ENCODE measurements around the gene PLEKHO2. TPM values are rescaled to one million over a fixed set of nuclear protein-coding genes. Genes with fewer than 3 reads are reported as not detected.

PLEKHO2 gene
- total RNA-seq, 1 experiment from 2014 or later = 4.5 TPM

- DNase-seq = no peak
- POLR2A ChIA-PET = no interaction called here
Measured at GRCh38 chr15:64905941-64906340, 64.2 kb downstream of the PLEKHO2 start.

GRCh38 chr15:64906402-64906801, 64.7 kb downstream of the PLEKHO2 start:
- no peak overlapping the region for H3K4me3 Mint-ChIP-seq (ENCODE audit: unreplicated experiment)
- Histone ChIP-seq H3K9me3 (0 out of 2 replicates have a peak, but pooled peaks cover 4% of the 10 kb centered on the region), H3K27me3 (replicated peaks; ENCODE audit: control insufficient read depth, insufficient read depth, low read length) (no peaks in the 10 kb centered on the region), H3K4me1 (no peaks in the 10 kb centered on the region), H3K36me3 (ENCODE audit: control insufficient read depth, insufficient read depth, low read length) (no peaks in the 10 kb centered on the region), H3K4me3 (ENCODE audit: low read depth, low read length) (no peak overlapping the region)
- H3K27ac Mint-ChIP-seq (ENCODE audit: unreplicated experiment) = no peak overlapping the region
- TF ChIP-seq, protein P1, sequence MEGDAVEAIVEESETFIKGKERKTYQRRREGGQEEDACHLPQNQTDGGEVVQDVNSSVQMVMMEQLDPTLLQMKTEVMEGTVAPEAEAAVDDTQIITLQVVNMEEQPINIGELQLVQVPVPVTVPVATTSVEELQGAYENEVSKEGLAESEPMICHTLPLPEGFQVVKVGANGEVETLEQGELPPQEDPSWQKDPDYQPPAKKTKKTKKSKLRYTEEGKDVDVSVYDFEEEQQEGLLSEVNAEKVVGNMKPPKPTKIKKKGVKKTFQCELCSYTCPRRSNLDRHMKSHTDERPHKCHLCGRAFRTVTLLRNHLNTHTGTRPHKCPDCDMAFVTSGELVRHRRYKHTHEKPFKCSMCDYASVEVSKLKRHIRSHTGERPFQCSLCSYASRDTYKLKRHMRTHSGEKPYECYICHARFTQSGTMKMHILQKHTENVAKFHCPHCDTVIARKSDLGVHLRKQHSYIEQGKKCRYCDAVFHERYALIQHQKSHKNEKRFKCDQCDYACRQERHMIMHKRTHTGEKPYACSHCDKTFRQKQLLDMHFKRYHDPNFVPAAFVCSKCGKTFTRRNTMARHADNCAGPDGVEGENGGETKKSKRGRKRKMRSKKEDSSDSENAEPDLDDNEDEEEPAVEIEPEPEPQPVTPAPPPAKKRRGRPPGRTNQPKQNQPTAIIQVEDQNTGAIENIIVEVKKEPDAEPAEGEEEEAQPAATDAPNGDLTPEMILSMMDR (IDR thresholded peaks at IDR 0.05; ENCODE audit: insufficient read depth in 1 of 2, low read depth in 1 of 2, low read length in 1 of 2, severe bottlenecking in 1 of 2, unreplicated experiment in 1 of 2) = no peak
- POLR2A ChIA-PET = no interaction called here
- no peak for DNase-seq
- H3K36me3 Mint-ChIP-seq (ENCODE audit: insufficient read depth, unreplicated experiment) = no peaks in the 10 kb centered on the region
- intact Hi-C loops (cut with micrococcal nuclease; ENCODE audit: unreplicated experiment) = no loop called here
- CTCF ChIA-PET = no interaction called here
- peaks cover 2% of the 10 kb centered on the region for H3K27me3 Mint-ChIP-seq (ENCODE audit: insufficient read depth, unreplicated experiment)
- H3K4me1 Mint-ChIP-seq (ENCODE audit: low read depth, unreplicated experiment) = peaks cover 6% of the 10 kb centered on the region
- H3K9me3 Mint-ChIP-seq (ENCODE audit: unreplicated experiment) = no peaks in the 10 kb centered on the region
- no TSS peak for BruUV-seq (replicated peaks)

More at GRCh38 chr15:64905941-64906340, 64.2 kb downstream of the PLEKHO2 start:
- Mint-ChIP-seq H3K4me1 (ENCODE audit: low read depth, unreplicated experiment) (peaks cover 1% of the 10 kb centered on the region), H3K9me3 (ENCODE audit: unreplicated experiment) (no peaks in the 10 kb centered on the region), H3K36me3 (ENCODE audit: insufficient read depth, unreplicated experiment) (no peaks in the 10 kb centered on the region), H3K27me3 (ENCODE audit: insufficient read depth, unreplicated experiment) (peaks cover 2% of the 10 kb centered on the region), H3K4me3 (ENCODE audit: unreplicated experiment) (no peak overlapping the region), H3K27ac (ENCODE audit: unreplicated experiment) (no peak overlapping the region)
- no TSS peak for BruUV-seq (replicated peaks)
- Histone ChIP-seq H3K4me1 (no peaks in the 10 kb centered on the region), H3K9me3 (peaks cover 9% of the 10 kb centered on the region; the same call in 1 of the 2 replicates), H3K4me3 (ENCODE audit: low read depth, low read length) (no peak overlapping the region), H3K27me3 (replicated peaks; ENCODE audit: control insufficient read depth, insufficient read depth, low read length) (no peaks in the 10 kb centered on the region), H3K36me3 (ENCODE audit: control insufficient read depth, insufficient read depth, low read length) (no peaks in the 10 kb centered on the region)
- CTCF ChIA-PET = no interaction called here
- intact Hi-C loops (cut with micrococcal nuclease; ENCODE audit: unreplicated experiment) = no loop called here
- TF ChIP-seq, protein P1 (IDR thresholded peaks at IDR 0.05; ENCODE audit: insufficient read depth in 1 of 2, low read depth in 1 of 2, low read length in 1 of 2, severe bottlenecking in 1 of 2, unreplicated experiment in 1 of 2) = no peak

GRCh38 chr15:64907991-64908390, 66.3 kb downstream of the PLEKHO2 start:
- CTCF ChIA-PET = no interaction called here
- no peak overlapping the region for H3K4me3 Mint-ChIP-seq (ENCODE audit: unreplicated experiment)
- Histone ChIP-seq H3K4me1 (no peaks in the 10 kb centered on the region), H3K9me3 (no peaks in the 10 kb centered on the region), H3K27me3 (replicated peaks; ENCODE audit: control insufficient read depth, insufficient read depth, low read length) (no peaks in the 10 kb centered on the region), H3K4me3 (ENCODE audit: low read depth, low read length) (no peak overlapping the region), H3K36me3 (ENCODE audit: control insufficient read depth, insufficient read depth, low read length) (no peaks in the 10 kb centered on the region)
- TF ChIP-seq, protein P1 (IDR thresholded peaks at IDR 0.05; ENCODE audit: insufficient read depth in 1 of 2, low read depth in 1 of 2, low read length in 1 of 2, severe bottlenecking in 1 of 2, unreplicated experiment in 1 of 2) = no peak
- H3K36me3 Mint-ChIP-seq (ENCODE audit: insufficient read depth, unreplicated experiment) = no peaks in the 10 kb centered on the region
- intact Hi-C loops (cut with micrococcal nuclease; ENCODE audit: unreplicated experiment) = no loop called here
- no TSS peak for BruUV-seq (replicated peaks)
- H3K27ac Mint-ChIP-seq (ENCODE audit: unreplicated experiment) = no peak overlapping the region
- peaks cover 2% of the 10 kb centered on the region for H3K27me3 Mint-ChIP-seq (ENCODE audit: insufficient read depth, unreplicated experiment)
- peaks cover 6% of the 10 kb centered on the region for H3K4me1 Mint-ChIP-seq (ENCODE audit: low read depth, unreplicated experiment)
- no peak for DNase-seq
- POLR2A ChIA-PET = interaction anchor here (0.6 kb wide), 1 partner anchor 313 kb away, joined by 3 read pairs; no protein-coding TSS in a partner anchor
- H3K9me3 Mint-ChIP-seq (ENCODE audit: unreplicated experiment) = no peaks in the 10 kb centered on the region
